ENCODE data around the gene TRIO. TPM values are rescaled to one million over a fixed set of nuclear protein-coding genes. Genes with fewer than 3 reads are reported as not detected.

TRIO gene
- total and polyA plus RNA-seq, 10 of the 15 experiments (the other 5 are each of a cell fraction or from before 2014, with no cell fraction given) = 5.1 to 96.4 (median 44.6) TPM

DNA sequence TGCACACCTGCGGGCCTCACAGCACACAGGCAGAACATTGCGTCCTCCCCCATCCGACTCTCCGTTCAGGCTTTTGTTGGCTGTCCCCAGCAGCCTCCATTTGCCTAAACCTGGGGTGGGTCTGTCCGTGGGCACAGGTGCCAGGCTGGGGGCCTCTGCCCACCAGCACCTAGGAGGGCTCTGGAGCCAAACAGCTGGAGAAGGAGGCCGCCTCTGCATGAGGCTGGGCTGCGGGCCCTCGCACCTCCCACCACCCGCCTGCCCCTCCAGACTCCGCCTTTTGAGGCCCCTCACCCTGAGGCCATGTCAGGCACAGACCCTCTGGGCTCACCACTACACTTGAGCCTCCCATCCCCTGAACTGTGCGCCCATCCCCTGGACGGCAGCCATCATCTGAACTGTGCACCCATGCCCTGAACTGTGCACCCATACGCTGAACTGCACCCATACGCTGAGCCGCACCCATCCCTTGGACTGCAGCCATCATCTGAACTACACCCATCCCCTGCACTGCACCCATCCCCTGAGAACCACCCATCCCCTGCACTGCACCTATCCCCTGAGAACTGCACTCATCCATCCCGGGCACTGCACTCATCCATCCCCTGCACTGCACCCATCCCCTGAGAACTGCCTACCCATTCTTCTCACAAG, 340.5 kb downstream of the TRIO start (continued):
- no peak for TF ChIP-seq POU2F2 (IDR thresholded peaks at IDR 0.05; ENCODE audit: borderline replicate concordance, low read depth, low read length)
- TF ChIP-seq RELA (IDR thresholded peaks at IDR 0.05; ENCODE audit: borderline replicate concordance, partially characterized antibody) = no peak
- TF ChIP-seq CUX1 (IDR thresholded peaks at IDR 0.05; ENCODE audit: insufficient replicate concordance, low read depth, low read length) = no peak
- TF ChIP-seq ZSCAN29 (IDR thresholded peaks at IDR 0.05) = no peak
- no peak for TF ChIP-seq POLR2AphosphoS5 (IDR thresholded peaks at IDR 0.05; ENCODE audit: low read length)

DNA sequence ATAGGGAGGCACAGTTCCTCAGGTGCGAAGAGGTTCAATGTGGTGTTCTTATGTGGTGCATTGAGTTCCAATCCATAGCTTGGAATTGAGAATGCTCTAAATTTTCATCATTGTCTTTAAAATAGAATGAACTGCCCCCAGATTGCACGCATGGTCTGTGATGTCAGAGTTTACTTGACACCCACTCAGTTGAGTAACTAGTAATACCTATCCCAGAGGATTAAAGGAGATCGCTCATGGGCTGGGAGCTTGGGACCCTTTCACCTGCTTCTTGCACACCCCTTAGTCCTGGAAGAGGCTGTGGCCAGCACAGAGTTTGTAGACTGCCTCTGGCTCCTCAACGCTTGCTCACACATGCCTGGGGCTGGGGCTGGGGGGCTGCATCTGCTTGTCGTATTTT, 343.3 kb downstream of the TRIO start:
- no peak overlapping the region for H3K27ac ChIP-seq (ENCODE audit: control insufficient read depth, insufficient read depth)
- TF ChIP-seq BACH1 (IDR thresholded peaks at IDR 0.05; ENCODE audit: borderline replicate concordance) (no peak), ZNF274 (IDR thresholded peaks at IDR 0.05; ENCODE audit: insufficient read depth, insufficient read length) (no peak), IKZF1 (conservative IDR thresholded peaks at IDR 0.05) (no peak), PRDM15 (CRISPR knock-in tag; IDR thresholded peaks at IDR 0.05) (no peak)
- H3K36me3 ChIP-seq (ENCODE audit: control insufficient read depth in 2 of 2, insufficient read depth in 2 of 2, low read length in 1 of 2) = peaks cover 14 to 19% of the 10 kb centered on the region in 2 experiments
- H3K4me1 ChIP-seq (ENCODE audit: control insufficient read depth, insufficient read depth, low read length) = no peaks in the 10 kb centered on the region
- H3K4me3 ChIP-seq = no peak overlapping the region
- H3K9ac ChIP-seq (ENCODE audit: control insufficient read depth, insufficient read depth, low read length) = no peak overlapping the region
- in situ Hi-C loops (cut with MboI) = no loop called here
- WGBS (ENCODE audit: insufficient coverage, insufficient replicate concordance, low lambda C conversion rate, missing lambda C conversion rate) = 96% methylated on average over 5 of the region's 5 CpGs
- no peaks in the 10 kb centered on the region for H3K27me3 ChIP-seq (replicated peaks in 1 of 2; ENCODE audit: control insufficient read depth in 2 of 2, insufficient read depth in 2 of 2, low read length in 1 of 2)
- H4K20me1 ChIP-seq (ENCODE audit: control insufficient read depth, insufficient read depth) = no peaks in the 10 kb centered on the region
- SMC1A ChIA-PET (ENCODE audit: uncharacterized antibody, unreplicated experiment) = interaction anchor here (0.6 kb wide), 1 partner anchor 631 kb away, joined by 3 read pairs; no protein-coding TSS in a partner anchor
- FAIRE-seq = no peak
- intact Hi-C loops (cut with micrococcal nuclease; ENCODE audit: unreplicated experiment) = no loop called here
- H2AFZ ChIP-seq (ENCODE audit: control insufficient read depth, low read depth, low read length) = no peak overlapping the region
- H3K79me2 ChIP-seq (ENCODE audit: control insufficient read depth, insufficient read depth, low read length) = no peaks in the 10 kb centered on the region
- BruUV-seq (replicated peaks) = no TSS peak
- CTCF ChIA-PET = no interaction called here
- no peak overlapping the region for H3K4me2 ChIP-seq (ENCODE audit: control insufficient read depth, insufficient read depth)
- RAD21 ChIA-PET (ENCODE audit: unreplicated experiment) = no interaction called here
- H3K9me3 ChIP-seq (replicated peaks; ENCODE audit: control insufficient read depth, insufficient read depth, low read length) = no peaks in the 10 kb centered on the region
- POLR2A ChIA-PET = no interaction called here
- no peak for DNase-seq (ENCODE audit: low read depth, low spot score)
- no peak for ATAC-seq
